GM12891 (cell line): ENCODE results near the gene TXNL1.

Experiments
- PAX5 ChIP-seq: IDR thresholded peaks from 2 replicates; pipeline ENCODE4 v1.6.1; 2011; ENCODE audit warnings: low read length, moderate library complexity, mild to moderate bottlenecking; ENCODE audit not compliant: insufficient read depth, severe bottlenecking
- POLR2A ChIP-seq: IDR thresholded peaks from 2 replicates; pipeline ENCODE4 v1.6.1; 2011; ENCODE audit warnings: low read depth, low read length, control low read depth
- POLR2AphosphoS5 ChIP-seq: IDR thresholded peaks from 2 replicates; pipeline ENCODE4 v1.6.1; 2011; ENCODE audit warnings: low read depth, low read length, control low read depth
- TAF1 ChIP-seq: IDR thresholded peaks from 2 replicates; pipeline ENCODE4 v1.6.1; 2011; ENCODE audit warnings: low read depth, low read length, control low read depth

- TF ChIP-seq POLR2A = no peak
- TF ChIP-seq TAF1 = no peak
- TF ChIP-seq POLR2AphosphoS5 = no peak
- TF ChIP-seq PAX5 = no peak
These were observed 38.2 kb upstream of the TXNL1 start for GRCh38 chr18:56676639-56677038.
